HG02938 (cell line): Measurements from ENCODE around the gene METTL23.
"Not testable (repeated sequence)": the region's sequence is repeated elsewhere in the genome, so short reads cannot be mapped to it uniquely, and the experiment has no call there.

ENCODE experiments used
- ATAC-seq: cut with Tn5 transposase; IDR thresholded peaks from one replicate; pipeline ENCODE4 v1.9.1; 2021; ENCODE audit warnings: mild to moderate bottlenecking, moderate library complexity; ENCODE audit not compliant: unreplicated experiment

METTL23 gene

GRCh38 chr17:76732734-76733617, 6.3 kb downstream of the METTL23 start:
- ATAC-seq: no peak

DNA sequence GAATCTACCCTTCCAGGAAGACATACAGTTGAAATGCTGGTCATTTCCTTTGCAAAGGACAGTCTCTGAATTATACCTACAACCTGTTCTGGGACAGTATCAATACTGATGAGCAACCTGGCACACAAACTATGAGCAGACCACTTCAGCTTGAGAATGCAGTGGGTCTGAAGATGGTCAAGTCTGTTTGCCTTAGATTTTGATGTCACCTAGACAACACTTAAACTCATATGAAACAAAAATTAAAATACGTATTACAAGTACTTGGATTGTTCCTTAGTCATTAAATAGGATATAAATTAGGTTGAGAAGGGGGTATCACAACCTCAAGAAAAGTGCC, 6.9 kb downstream of the METTL23 start:
- ATAC-seq: no peak

- ATAC-seq: no peak
Observed at GRCh38 chr17:76734080-76734840, 7.6 kb downstream of the METTL23 start.

DNA sequence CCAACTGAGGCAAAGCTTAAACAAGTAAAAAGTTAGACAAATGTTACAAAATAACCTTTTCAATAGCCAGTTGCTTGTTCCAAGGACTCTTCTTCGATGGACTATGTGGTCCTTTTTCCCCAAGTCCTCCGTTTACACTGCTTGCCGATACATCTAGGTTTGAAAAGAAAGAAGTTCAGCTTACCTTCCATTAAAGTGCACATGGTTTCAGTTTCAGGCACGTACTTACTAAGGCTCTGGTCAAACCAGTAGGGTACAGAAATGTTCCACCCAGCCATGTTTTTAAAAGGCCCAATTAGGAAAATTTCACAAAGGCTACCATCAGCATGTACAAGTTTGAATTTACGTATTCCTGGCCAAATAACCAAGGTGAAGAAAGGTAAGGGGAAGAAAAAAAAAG, 8.4 kb downstream of the METTL23 start:
- ATAC-seq: no peak

- no peak for ATAC-seq
Observed at GRCh38 chr17:76735586-76736348, 9.1 kb downstream of the METTL23 start.

- ATAC-seq: no peak
Observed at GRCh38 chr17:76736349-76737081, 9.9 kb downstream of the METTL23 start.

DNA sequence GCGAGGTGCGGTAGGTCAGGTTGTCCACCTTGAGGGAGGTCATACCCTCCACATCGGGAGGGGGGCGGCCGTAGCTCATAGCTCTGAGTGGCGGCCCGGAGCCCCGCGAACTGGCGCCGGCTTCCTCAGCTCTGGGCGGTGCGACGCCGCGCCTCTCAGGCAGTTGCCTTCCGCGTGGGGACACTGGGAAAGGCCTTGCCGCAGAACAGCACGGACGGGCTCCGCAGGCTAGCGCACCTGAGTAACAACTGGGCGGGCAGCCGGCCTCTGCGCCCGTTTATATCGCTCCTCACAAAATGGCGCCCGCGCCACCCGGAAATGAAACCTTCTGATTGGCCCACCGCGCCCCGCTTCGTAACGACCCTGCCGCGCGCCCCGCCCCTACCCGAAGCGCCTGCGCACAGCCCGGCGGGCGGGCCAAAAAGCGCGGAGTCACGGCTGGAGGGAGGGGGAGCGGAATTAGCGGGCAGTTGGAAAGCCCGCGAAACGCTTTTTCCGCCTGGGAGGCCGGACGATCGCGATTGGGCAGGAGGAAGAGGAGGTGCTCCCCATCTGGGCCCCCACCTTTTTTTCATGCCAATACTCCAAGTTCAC, 10.5 kb downstream of the METTL23 start, which contains the start of gene SRSF2:
Gene SRSF2, minus strand, starts transcription at position 250 of the 594 bp plus-strand sequence. Its CDS starts 171 bp downstream, at position 79.
- peak; percentile 67 for ATAC-seq

GRCh38 chr17:76737676-76738467, 11.2 kb downstream of the METTL23 start, which contains the start of gene MFSD11:
TSS of gene MFSD11 (plus strand) at chr17:76738119. CDS start at chr17:76738353, 234 bp downstream.
- ATAC-seq: peak; percentile 42

DNA sequence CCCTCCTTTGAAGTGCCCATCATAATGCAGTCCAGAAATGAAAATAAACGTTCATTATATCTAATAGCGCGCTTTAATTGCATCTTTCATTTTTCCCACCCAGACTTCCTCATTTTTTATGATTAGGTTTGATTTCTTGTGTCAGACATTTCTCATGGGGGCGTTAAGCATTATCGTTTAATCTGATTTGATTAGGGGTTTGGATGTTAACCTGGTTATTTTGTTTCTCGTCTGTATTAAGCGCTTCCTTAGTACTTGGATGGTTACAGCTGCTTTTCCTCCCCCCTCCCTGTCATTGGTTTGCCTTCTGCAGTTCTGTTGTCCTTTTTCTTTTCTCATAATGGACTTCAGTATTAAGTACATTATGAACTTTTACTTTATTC, 11.8 kb downstream of the METTL23 start:
- no peak for ATAC-seq

- not testable (repeated sequence) for ATAC-seq
Observed at GRCh38 chr17:76739568-76740115, 13.0 kb downstream of the METTL23 start.

DNA sequence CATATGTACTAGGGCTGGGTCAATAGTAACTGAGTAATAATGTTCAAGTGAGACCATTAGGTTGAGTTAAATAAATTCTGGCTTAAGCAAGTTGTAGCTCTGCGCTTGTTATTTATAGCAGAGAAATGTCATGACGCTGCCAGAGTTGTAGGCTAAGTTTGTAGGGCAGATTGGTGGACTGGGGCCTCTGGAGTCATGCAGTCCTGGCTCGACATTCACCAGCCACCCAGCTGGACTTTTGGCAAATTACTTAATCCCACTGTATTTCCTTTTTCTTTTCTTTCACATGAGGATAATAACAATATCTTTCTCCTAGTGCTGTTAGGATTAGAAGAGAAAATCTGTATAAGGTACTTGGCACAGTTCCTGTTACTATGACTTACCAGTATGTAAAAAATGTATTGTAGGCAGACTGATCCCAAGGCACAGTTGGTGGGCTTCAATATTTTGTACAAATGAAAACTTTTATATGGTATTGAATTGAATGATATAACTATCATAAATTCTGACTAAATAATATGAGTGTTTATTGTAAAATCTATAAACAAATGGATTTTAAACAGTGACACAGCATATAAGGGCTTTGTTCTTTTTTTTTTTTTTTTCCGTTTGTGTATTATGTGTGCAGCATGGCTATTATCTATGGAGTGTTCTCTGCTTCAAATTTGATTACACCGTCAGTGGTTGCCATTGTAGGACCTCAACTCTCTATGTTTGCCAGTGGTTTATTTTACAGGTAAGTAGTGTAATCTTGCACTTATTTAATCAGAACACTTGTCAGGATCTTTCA, 13.9 kb downstream of the METTL23 start:
- no peak for ATAC-seq

DNA sequence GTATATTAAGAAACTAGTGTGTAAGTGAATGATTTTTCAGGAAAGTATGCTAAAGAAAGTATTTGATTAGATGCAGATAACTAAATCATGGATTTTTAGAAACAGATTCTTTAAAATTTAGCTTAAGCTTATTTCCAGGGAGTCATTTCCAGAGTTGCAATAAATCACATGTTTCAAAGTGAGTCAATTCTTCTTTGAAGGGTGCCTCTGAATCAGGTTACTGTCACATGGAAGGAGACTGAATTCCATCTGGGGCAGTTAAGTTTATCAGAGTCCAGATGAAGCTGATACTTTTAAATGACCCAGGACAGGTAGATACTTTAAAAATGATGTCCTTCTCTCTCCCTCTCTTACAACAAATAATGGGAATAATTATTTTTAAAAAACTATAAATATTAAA, 16.3 kb downstream of the METTL23 start:
- ATAC-seq: no peak

GRCh38 chr17:76744747-76745146, 18.1 kb downstream of the METTL23 start:
- ATAC-seq: no peak

- ATAC-seq: not testable (repeated sequence)
Observed at GRCh38 chr17:76745785-76746184, 19.1 kb downstream of the METTL23 start.

- no peak for ATAC-seq
Observed at GRCh38 chr17:76747716-76748363, 21.2 kb downstream of the METTL23 start.

- ATAC-seq: no peak
Observed at GRCh38 chr17:76748657-76749056, 22.0 kb downstream of the METTL23 start.

- ATAC-seq: no peak
Observed at GRCh38 chr17:76751416-76751993, 24.9 kb downstream of the METTL23 start.
